ENCODE results near the gene BBX. TPM values are rescaled to one million over a fixed set of nuclear protein-coding genes. Genes with fewer than 3 reads are reported as not detected.

Gene BBX
- total RNA-seq, 1 donor from 2014 or later = 39.5 TPM

DNA sequence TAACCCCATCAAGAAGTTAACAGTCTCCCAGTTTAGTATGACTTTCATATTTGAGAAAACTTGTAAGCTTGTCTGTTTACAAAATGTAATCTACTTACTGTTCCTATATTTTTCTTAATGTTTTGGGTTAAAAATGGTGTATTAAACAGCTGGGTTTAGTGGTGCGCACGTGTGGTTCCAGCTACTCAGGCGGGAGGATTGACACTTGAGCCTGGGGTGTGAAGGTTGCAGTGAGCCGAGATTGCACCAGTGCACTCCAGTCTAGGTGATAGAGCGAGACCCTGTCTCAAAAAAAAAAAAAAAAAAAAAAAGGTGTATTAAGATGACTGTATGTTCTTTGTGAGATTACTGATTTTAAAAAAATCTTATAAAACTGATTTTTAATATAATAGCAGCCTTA lies 69.3 kb downstream of the BBX start:
- Histone ChIP-seq H3K9me3 (no peaks in the 10 kb centered on the region), H3K36me3 (no peaks in the 10 kb centered on the region), H3K4me3 (no peak overlapping the region), H3K4me1 (no peaks in the 10 kb centered on the region), H3K27ac (no peak overlapping the region), H3K27me3 (no peaks in the 10 kb centered on the region)
- DNase-seq (ENCODE audit: extremely low spot score in 2 of 2) = no peak
- TF ChIP-seq, protein P1, sequence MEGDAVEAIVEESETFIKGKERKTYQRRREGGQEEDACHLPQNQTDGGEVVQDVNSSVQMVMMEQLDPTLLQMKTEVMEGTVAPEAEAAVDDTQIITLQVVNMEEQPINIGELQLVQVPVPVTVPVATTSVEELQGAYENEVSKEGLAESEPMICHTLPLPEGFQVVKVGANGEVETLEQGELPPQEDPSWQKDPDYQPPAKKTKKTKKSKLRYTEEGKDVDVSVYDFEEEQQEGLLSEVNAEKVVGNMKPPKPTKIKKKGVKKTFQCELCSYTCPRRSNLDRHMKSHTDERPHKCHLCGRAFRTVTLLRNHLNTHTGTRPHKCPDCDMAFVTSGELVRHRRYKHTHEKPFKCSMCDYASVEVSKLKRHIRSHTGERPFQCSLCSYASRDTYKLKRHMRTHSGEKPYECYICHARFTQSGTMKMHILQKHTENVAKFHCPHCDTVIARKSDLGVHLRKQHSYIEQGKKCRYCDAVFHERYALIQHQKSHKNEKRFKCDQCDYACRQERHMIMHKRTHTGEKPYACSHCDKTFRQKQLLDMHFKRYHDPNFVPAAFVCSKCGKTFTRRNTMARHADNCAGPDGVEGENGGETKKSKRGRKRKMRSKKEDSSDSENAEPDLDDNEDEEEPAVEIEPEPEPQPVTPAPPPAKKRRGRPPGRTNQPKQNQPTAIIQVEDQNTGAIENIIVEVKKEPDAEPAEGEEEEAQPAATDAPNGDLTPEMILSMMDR (IDR thresholded peaks at IDR 0.05) = no peak
- TF ChIP-seq POLR2AphosphoS5 (IDR thresholded peaks at IDR 0.05; ENCODE audit: insufficient read depth in 1 of 2, low read depth in 1 of 2) (no peak), POLR2A (IDR thresholded peaks at IDR 0.05) (no peak)
- intact Hi-C loops (cut with DNase I) = no loop called here

DNA sequence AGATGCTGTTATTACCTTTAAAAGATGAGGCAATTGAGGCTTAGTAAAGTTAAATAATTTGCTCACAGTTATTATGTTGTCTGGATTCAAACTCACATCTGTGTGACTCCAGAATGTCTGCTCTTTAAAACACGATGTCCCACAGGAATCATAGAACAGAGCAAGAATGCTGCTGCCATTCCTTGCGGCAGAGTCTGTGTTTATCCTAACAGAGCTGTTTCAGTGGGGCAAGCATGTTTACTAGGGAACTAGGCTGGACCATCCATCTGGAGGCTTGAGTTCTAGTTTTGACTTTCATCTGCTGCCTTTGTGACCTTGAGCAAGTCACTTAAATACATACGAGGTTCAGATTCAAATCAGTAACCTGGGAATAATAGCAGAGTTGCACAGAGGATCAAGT lies 72.1 kb downstream of the BBX start:
- intact Hi-C loops (cut with DNase I) = no loop called here
- DNase-seq (ENCODE audit: extremely low spot score in 2 of 2) = no peak
- Histone ChIP-seq H3K27ac (no peak overlapping the region), H3K9me3 (no peaks in the 10 kb centered on the region), H3K36me3 (no peaks in the 10 kb centered on the region), H3K27me3 (no peaks in the 10 kb centered on the region), H3K4me1 (peaks cover 17% of the 10 kb centered on the region), H3K4me3 (no peak overlapping the region)
- TF ChIP-seq POLR2A (IDR thresholded peaks at IDR 0.05) (no peak), POLR2AphosphoS5 (IDR thresholded peaks at IDR 0.05; ENCODE audit: insufficient read depth in 1 of 2, low read depth in 1 of 2) (no peak)
- TF ChIP-seq, protein P1 (IDR thresholded peaks at IDR 0.05) = no peak

DNA sequence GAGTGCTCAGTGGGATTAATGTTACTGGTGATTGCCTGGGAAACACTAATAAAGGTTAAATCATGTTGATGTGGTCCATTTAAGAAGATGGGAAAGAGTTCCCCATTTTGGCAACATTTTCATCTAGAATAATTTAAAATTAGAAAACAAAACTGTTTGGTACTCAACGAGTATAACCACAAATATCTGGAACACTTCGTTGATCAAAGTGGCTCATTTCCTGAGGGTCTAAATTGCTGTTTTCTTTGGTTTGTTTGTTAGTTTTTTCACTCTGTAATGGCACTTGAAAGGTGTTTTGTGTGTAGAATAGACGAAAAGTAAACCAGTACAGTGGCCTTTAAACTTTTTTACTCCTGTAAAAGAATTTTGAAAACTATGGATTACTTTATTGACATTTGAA lies 73.9 kb downstream of the BBX start:
- Histone ChIP-seq H3K4me1 (peaks cover 24% of the 10 kb centered on the region), H3K9me3 (no peaks in the 10 kb centered on the region), H3K27ac (no peak overlapping the region), H3K4me3 (no peak overlapping the region), H3K36me3 (no peaks in the 10 kb centered on the region), H3K27me3 (no peaks in the 10 kb centered on the region)
- TF ChIP-seq POLR2A (IDR thresholded peaks at IDR 0.05) (no peak), POLR2AphosphoS5 (IDR thresholded peaks at IDR 0.05; ENCODE audit: insufficient read depth in 1 of 2, low read depth in 1 of 2) (no peak)
- TF ChIP-seq, protein P1 (IDR thresholded peaks at IDR 0.05) = no peak
- DNase-seq (ENCODE audit: extremely low spot score in 2 of 2) = no peak
- intact Hi-C loops (cut with DNase I) = no loop called here

DNA sequence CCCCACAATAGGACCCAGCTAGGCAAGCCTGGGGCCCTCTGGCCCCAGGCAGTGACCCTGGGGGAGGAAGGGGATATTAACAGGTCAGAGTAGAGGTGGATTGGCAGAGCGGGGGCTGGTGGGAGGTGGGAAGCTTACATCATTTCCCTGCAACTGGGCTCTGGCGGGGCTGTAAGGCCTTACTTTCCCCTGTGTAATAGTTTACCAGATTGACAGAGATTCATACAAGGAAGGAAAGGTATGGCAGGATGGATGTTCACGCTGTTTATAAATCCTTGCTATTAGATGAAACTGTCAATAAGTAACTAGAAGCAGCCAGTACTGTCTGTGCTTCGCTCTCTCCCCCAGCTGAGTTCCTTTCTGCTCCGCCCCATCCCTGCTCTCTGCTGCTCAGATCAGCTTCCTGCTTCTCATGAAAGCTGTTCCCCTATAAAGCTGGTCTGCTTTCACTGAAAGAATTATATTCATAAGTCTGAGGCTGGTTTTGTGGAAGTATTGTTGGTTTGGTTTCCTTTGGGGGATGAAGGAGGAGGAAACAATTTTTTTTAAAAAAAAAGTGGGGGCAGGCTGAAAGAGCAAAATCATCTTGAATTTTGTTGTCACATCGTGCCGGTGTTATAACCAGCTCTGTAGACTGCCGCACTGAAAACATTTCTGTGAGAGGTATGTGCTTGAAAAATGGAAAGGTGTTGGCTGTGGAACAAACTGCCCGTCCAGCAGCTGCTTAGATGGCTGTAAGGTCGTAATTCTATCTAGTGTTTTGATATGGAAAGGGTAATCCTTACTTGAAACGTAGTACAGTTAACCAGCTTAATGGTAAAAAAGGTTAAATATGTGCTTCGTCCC lies 76.4 kb downstream of the BBX start:
- Histone ChIP-seq H3K4me3 (peak overlapping the region; percentile 29 to 34), H3K4me1 (peaks cover 25% of the 10 kb centered on the region), H3K9me3 (no peaks in the 10 kb centered on the region), H3K36me3 (no peaks in the 10 kb centered on the region), H3K27ac (peak overlapping the region; percentile 69), H3K27me3 (no peaks in the 10 kb centered on the region)
- no peak for DNase-seq (ENCODE audit: extremely low spot score in 2 of 2)
- intact Hi-C loops (cut with DNase I) = no loop called here
- TF ChIP-seq POLR2A (IDR thresholded peaks at IDR 0.05) = no peak
- TF ChIP-seq, protein P1 (IDR thresholded peaks at IDR 0.05) = no peak
- no peak for TF ChIP-seq POLR2AphosphoS5 (IDR thresholded peaks at IDR 0.05; ENCODE audit: insufficient read depth in 1 of 2, low read depth in 1 of 2)

DNA sequence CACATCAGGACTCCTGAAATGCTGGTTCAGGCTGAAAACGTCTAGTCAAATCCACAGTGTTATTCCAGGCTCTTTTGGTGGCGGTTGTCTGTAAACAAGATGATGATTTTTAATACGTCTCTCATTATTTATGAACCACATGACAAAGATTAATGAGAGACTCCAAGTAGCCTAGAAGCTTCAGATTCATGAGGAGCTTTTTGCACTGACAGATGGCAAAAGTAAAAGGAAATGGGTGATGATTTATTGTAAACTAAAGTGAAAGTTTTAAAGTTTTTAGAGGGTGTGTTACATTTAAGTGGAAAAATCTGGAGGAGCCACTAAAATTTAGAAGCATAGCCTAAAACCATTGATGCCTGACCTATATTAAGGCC lies 77.0 kb downstream of the BBX start:
- Histone ChIP-seq H3K4me1 (peaks cover 31% of the 10 kb centered on the region), H3K27me3 (no peaks in the 10 kb centered on the region), H3K9me3 (no peaks in the 10 kb centered on the region), H3K27ac (peak overlapping the region; percentile 69), H3K36me3 (no peaks in the 10 kb centered on the region), H3K4me3 (peak overlapping the region; percentile 29 to 34)
- intact Hi-C loops (cut with DNase I) = no loop called here
- TF ChIP-seq, protein P1 (IDR thresholded peaks at IDR 0.05) = no peak
- no peak for TF ChIP-seq POLR2AphosphoS5 (IDR thresholded peaks at IDR 0.05; ENCODE audit: insufficient read depth in 1 of 2, low read depth in 1 of 2)
- TF ChIP-seq POLR2A (IDR thresholded peaks at IDR 0.05) = no peak
- DNase-seq (ENCODE audit: extremely low spot score in 2 of 2) = no peak

All from vagina (tissue), 2 donors.